WERI-Rb-1 (cell line): ENCODE results near the gene PDE2A.

ENCODE experiments used
- DNase-seq: peaks from one replicate; pipeline ENCODE4 v3.0.0-alpha.2; 2020
- H3K27ac ChIP-seq: fragments of 250-450 bp; sonication (Bioruptor Pico); 2 replicates; pipeline ENCODE4 v1.5.1; 2020; ENCODE audit warnings: mild to moderate bottlenecking, moderate library complexity
- H3K27me3 ChIP-seq: fragments of 250-450 bp; sonication (Bioruptor Pico); 2 replicates; pipeline ENCODE4 v1.5.1; 2021; ENCODE audit warnings: mild to moderate bottlenecking, low read depth, moderate library complexity; ENCODE audit not compliant: insufficient read depth, severe bottlenecking
- H3K36me3 ChIP-seq: fragments of 250-450 bp; sonication (Bioruptor Pico); 2 replicates; pipeline ENCODE4 v1.5.1; 2020; ENCODE audit warnings: mild to moderate bottlenecking, moderate library complexity
- H3K4me3 ChIP-seq: 2 replicates; pipeline ENCODE4 v1.5.1; 2011; ENCODE audit warnings: low read depth, mild to moderate bottlenecking, control low read depth, low read length
- H3K9me3 ChIP-seq: fragments of 250-450 bp; sonication (Bioruptor Pico); 2 replicates; pipeline ENCODE4 v1.5.1; 2021; ENCODE audit warnings: mild to moderate bottlenecking, moderate library complexity; ENCODE audit not compliant: severe bottlenecking
- CTCF ChIP-seq: IDR thresholded peaks from 2 replicates; pipeline ENCODE4 v1.5.1; 2011; ENCODE audit warnings: low read depth, mild to moderate bottlenecking, control low read depth, inconsistent platforms, low read length

Gene PDE2A

GRCh38 chr11:72709478-72710238, 35.4 kb upstream of the PDE2A start:
- H3K36me3 ChIP-seq: peaks cover 15% of the 10 kb centered on the region
- no peaks in the 10 kb centered on the region for H3K9me3 ChIP-seq
- H3K4me3 ChIP-seq: no peak overlapping the region
- no peak for TF ChIP-seq CTCF
- no peaks in the 10 kb centered on the region for H3K27me3 ChIP-seq
- no peak overlapping the region for H3K27ac ChIP-seq
- no peak for DNase-seq

GRCh38 chr11:72707032-72707431, 32.8 kb upstream of the PDE2A start:
- no peak for DNase-seq
- Histone ChIP-seq H3K4me3 (no peak overlapping the region), H3K9me3 (no peaks in the 10 kb centered on the region), H3K27ac (peak overlapping the region; percentile 65), H3K27me3 (no peaks in the 10 kb centered on the region), H3K36me3 (peaks cover 30% of the 10 kb centered on the region)
- no peak for TF ChIP-seq CTCF

DNA sequence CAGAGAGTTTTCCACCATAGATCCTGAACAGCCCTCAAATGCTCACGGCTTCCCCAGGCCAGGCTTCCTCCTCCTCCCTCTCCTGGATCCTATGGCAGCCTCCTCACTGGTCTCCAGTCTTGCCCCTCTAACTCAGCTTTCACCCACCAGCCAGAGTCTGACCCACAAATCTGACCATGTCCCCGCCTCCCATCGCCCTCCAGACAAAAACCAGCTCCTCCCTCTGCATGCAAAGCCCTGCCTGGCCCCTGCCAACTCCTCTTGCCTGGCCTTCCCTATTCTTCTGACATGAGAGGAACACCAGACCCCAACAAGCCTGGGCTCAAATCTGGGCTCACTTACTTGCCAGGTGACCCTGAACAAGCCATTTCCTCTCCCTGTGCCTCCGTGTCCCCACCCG, 32.4 kb upstream of the PDE2A start:
- DNase-seq: no peak
- Histone ChIP-seq H3K9me3 (no peaks in the 10 kb centered on the region), H3K4me3 (no peak overlapping the region), H3K27me3 (no peaks in the 10 kb centered on the region), H3K27ac (peak overlapping the region; percentile 65), H3K36me3 (peaks cover 30% of the 10 kb centered on the region)
- no peak for TF ChIP-seq CTCF

DNA sequence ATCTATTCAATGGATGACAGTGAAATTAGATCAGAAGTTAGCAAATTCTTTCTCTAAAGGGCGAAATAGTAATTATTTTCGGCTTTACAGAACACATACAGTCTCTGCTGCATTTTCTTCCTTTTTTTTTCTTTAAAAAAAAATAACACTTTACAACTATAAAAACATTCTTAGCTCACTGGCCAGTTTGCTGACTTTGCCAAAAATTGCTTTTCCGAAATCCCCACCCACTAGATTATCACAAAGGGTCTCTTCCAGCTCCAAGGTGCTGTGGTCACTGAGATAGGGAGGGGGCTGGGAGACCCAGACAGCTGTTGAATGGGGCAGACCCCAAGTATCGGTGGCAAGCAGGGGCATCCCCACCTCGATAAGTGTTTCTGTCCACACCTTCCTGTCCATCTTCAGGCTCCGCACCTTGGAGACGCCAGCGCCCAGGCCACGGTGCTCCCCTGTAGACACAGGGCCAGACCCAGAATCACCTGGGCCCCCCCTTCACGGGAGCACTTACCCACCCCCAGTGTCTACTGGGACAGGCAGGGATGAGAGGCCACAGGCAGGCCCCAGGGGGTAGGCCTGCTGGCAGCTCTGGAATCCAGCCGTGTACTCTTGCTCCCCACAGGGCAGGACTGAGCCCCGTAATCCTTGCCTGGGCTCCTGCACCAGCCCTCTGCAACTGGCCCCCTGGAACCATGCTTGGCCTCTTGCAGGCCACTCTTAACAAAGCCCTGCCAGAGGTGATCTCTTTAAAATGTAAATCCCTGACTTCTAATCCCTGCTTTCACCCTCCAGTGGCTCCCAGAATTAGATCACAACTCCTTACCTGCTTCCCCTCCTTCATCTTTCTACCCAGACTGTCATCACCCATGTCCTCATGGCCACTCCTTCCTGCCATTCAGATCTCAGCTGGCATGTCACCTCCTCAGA, 31.5 kb upstream of the PDE2A start:
- peak; percentile 87 for DNase-seq
- TF ChIP-seq CTCF: no peak
- Histone ChIP-seq H3K36me3 (peaks cover 34% of the 10 kb centered on the region), H3K27me3 (no peaks in the 10 kb centered on the region), H3K9me3 (no peaks in the 10 kb centered on the region), H3K4me3 (no peak overlapping the region), H3K27ac (peak overlapping the region; percentile 65)

GRCh38 chr11:72704783-72705265, 30.6 kb upstream of the PDE2A start:
- Histone ChIP-seq H3K27ac (no peak overlapping the region), H3K36me3 (peaks cover 42% of the 10 kb centered on the region), H3K4me3 (no peak overlapping the region), H3K9me3 (no peaks in the 10 kb centered on the region), H3K27me3 (no peaks in the 10 kb centered on the region)
- no peak for DNase-seq
- TF ChIP-seq CTCF: no peak
